Activated T-cell treated with anti-CD3 and anti-CD28 coated beads, Interleukin-2, amount 50 U/mL, for 4 hours (primary cell): Measurements from ENCODE around the gene CHTF18. TPM values are rescaled to one million over a fixed set of nuclear protein-coding genes. Genes with fewer than 3 reads are reported as not detected.

Experiments
- ATAC-seq, 2 donors: fragments of 200-7000 bp; cut with Tn5 transposase; one replicate each; pipeline ENCODE4 v1.10.0; 2021
- DNase-seq: peaks from one replicate; pipeline ENCODE4 v3.0.0-alpha.2; 2020
- H3K27me3 Mint-ChIP-seq: one replicate; pipeline ENCODE4 v1.8.0; 2021; ENCODE audit warnings: low read depth, mixed read lengths
- H3K36me3 Mint-ChIP-seq: one replicate; pipeline ENCODE4 v1.8.0; 2022; ENCODE audit warnings: mixed read lengths; ENCODE audit not compliant: insufficient read depth
- H3K4me1 Mint-ChIP-seq: one replicate; pipeline ENCODE4 v1.8.0; 2021; ENCODE audit warnings: low read depth, mixed read lengths
- H3K4me3 Mint-ChIP-seq: one replicate; pipeline ENCODE4 v1.8.0; 2021; ENCODE audit warnings: mild to moderate bottlenecking, moderate library complexity, mixed read lengths
- H3K9me3 Mint-ChIP-seq: one replicate; pipeline ENCODE4 v1.8.0; 2021; ENCODE audit warnings: mixed read lengths
- total RNA-seq, 3 donors: library from RNA; stranded (reverse); gene quantifications; one replicate each; pipeline ENCODE4 v1.2.1, GENCODE V29; 2021

CHTF18 gene
- total RNA-seq, 3 donors from 2014 or later = 138 to 171 (median 161) TPM

- Mint-ChIP-seq H3K9me3 (peaks cover 6% of the 10 kb centered on the region), H3K36me3 (no peaks in the 10 kb centered on the region), H3K4me3 (no peak overlapping the region), H3K27me3 (no peaks in the 10 kb centered on the region), H3K4me1 (no peaks in the 10 kb centered on the region)
- DNase-seq (no peak), ATAC-seq (no peak)
Observed at GRCh38 chr16:839643-840408, 51.4 kb downstream of the CHTF18 start.

DNA sequence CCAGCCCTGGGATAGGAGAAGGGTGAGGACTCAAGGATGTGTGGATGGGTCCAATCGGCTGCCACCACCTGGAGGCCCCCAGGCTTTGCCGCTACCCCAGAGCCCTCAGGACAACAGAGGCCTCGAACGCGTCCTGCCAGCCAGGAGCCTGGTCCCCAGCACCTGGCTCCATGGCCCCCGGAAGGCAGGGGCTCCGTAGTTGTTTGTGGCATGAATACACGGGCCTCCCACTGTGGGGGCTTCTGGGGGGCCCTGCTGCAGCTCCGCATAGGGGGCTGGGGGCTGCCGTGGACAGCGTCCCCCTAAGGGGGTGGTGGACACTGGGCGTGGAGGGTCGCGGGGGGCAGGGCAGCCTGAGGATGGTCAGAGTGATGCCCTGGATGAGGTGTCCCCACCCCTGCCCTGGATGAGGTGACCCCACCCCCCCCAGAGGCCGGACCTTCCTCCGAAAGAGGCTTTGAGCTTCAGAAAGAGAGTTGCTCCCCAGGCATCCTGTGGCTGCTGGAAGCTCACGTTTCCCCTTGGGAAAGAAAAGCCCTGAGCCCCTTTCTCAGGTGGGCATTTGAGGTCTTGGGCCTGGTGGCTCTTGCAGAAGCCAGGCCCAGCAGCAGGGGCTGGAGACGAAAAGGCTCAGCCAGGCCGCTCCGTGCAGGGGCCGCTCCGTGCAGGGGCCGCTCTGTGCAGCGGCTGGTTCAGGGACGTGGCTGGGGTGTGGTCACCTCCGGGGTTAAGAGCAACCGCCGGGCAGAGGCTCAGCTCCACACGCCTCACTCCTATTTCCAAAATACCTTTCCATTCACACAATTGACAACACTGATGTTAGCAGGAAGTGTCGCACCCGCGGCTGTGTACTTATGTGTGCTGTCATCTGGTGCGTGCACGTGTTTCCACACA lies 52.4 kb downstream of the CHTF18 start:
- Mint-ChIP-seq H3K4me1 (no peaks in the 10 kb centered on the region), H3K4me3 (no peak overlapping the region), H3K27me3 (no peaks in the 10 kb centered on the region), H3K36me3 (no peaks in the 10 kb centered on the region), H3K9me3 (peaks cover 6% of the 10 kb centered on the region)
- ATAC-seq (no peak), DNase-seq (no peak)

DNA sequence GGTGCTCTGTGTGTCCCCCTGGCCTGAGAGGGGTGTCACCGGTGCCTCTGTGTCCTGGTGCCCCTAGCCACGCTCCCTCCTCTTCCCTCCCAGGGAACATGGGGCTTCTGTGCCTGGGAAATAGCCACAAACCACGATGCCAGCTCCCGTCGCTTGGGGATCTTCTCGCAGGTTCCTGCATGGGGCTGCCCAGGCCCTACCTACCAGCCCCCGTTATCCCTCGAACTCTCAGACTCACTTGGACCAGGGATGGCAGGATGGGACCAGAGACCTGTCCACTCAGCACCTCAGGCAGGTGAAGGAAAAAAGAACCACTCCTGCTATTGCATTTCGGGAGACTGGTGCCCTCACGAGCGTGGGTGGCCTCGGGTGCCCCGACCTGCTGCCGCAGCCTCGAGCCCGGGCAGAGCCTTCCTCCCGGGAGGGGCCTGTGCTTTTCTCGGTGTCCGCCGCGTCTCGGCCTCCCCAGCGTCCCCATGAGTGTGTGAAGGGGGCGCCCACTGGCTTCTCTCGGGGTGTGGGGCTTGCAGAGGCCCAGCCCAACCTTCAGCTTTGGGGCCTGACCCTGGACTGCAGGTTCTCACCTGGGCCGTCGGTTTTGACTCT lies 53.1 kb downstream of the CHTF18 start:
- no peaks in the 10 kb centered on the region for H3K4me1 Mint-ChIP-seq
- H3K4me3 Mint-ChIP-seq = no peak overlapping the region
- H3K27me3 Mint-ChIP-seq = no peaks in the 10 kb centered on the region
- ATAC-seq = no peak
- no peaks in the 10 kb centered on the region for H3K36me3 Mint-ChIP-seq
- no peak for DNase-seq
- peaks cover under 1% of the 10 kb centered on the region for H3K9me3 Mint-ChIP-seq

GRCh38 chr16:842061-842476 lies 53.6 kb downstream of the CHTF18 start:
- no peaks in the 10 kb centered on the region for H3K9me3 Mint-ChIP-seq
- H3K36me3 Mint-ChIP-seq = no peaks in the 10 kb centered on the region
- H3K27me3 Mint-ChIP-seq = no peaks in the 10 kb centered on the region
- no peak overlapping the region for H3K4me3 Mint-ChIP-seq
- no peak for DNase-seq
- ATAC-seq = peak in 1 of 2 donors; percentile 34
- H3K4me1 Mint-ChIP-seq = no peaks in the 10 kb centered on the region

DNA sequence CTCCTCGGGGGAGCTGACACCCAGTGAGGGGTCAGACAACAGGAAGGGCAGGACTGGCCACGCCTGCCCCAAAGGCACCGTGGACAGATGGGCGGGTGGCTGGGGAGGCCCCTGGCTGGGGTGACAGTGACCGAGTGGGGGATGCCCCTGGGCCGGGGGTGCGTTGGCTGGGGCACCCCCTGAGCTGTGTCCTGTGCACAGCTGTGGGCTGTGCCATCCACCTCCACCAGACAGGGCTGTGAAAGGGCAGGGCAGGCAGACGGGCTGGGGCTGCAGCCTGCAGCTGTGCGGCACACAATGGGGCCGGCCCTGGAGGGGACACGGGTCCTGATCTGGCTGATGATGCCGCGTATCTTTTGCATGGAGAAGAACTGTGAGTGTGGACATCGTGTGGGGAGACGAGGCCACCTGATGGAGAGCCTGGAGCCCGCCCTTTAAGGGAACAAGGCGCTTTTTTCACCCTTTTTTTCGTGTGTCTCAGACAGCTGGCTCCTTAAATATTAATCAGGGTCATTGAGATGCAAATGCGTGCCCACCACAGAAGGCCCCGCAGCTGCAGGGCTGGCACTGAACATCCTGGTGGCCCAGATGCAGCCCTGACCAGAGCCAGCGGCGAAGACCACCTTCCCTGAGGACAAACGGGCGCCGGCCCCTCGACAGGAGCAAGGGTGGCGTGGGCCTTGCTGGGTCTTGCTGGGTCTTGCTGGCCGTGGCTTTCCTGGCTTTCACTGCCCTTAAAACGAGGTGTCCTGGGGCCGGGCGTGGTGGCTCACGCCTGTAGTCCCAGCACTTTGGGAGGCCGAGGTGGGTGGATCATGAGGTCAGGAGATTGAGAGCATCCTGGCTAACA lies 54.5 kb downstream of the CHTF18 start:
- no peaks in the 10 kb centered on the region for H3K27me3 Mint-ChIP-seq
- no peak for DNase-seq
- H3K36me3 Mint-ChIP-seq = no peaks in the 10 kb centered on the region
- no peaks in the 10 kb centered on the region for H3K9me3 Mint-ChIP-seq
- no peak for ATAC-seq
- H3K4me1 Mint-ChIP-seq = no peaks in the 10 kb centered on the region
- no peak overlapping the region for H3K4me3 Mint-ChIP-seq

- Mint-ChIP-seq H3K4me1 (no peaks in the 10 kb centered on the region), H3K4me3 (no peak overlapping the region), H3K9me3 (no peaks in the 10 kb centered on the region), H3K36me3 (no peaks in the 10 kb centered on the region), H3K27me3 (no peaks in the 10 kb centered on the region)
- DNase-seq (no peak), ATAC-seq (no peak)
Observed at GRCh38 chr16:843771-844170, 55.4 kb downstream of the CHTF18 start.

DNA sequence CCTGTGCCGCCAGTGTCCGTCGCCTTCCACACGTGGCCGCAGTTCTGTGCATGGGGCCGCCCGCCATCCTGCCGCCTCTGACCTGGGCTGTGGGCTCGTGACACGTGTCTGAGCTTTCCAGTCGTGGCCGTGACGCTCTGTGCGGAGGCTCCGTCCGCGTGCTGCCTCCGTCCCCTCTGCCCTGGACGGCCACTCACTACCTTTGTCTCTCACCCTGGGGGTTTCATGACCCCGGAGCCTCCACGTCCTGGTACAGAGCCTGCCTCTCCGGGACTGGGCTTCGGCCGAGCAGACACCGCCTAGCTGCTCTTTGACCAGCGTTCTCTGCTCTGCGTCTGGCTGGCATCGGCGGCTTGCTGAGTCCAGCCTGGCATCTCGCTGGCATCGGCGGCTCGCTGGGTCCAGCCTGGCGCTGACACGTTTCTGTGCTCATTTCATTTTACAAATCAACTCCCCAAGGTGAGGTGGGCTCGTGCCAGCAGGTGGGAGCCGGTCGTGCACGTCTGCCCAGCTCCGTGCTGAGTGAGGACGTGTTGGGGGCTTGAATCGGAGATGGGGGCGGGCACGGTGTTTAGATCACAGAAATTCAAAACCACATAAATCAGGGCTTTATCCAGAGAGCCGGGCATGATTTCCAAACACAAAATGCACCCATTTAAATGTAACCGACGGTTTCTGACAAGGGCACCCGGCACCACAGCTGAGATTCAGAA lies 56.4 kb downstream of the CHTF18 start:
- H3K9me3 Mint-ChIP-seq = no peaks in the 10 kb centered on the region
- no peaks in the 10 kb centered on the region for H3K4me1 Mint-ChIP-seq
- ATAC-seq = no peak

DNA sequence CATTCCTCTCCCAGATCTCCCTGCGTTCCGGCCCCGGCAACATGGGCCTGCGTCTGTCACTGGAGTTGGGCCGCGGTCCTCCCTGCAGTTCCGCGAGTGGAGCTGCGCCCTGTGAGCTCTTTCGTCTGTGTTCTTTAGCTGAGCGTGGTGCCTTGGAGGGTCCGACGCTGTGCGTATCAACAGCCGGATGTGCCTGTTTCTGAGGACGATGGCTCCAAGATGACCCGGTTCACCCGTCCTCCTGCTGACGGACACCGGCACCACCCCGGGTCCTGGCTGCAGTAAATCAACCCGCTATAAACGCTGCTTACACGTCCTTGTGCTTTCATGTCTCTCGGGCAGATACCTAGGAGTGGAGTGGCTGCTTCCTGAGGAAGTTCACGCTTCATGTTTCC lies 56.9 kb downstream of the CHTF18 start:
- no peaks in the 10 kb centered on the region for H3K9me3 Mint-ChIP-seq
- no peaks in the 10 kb centered on the region for H3K4me1 Mint-ChIP-seq
- no peak for DNase-seq
- no peak overlapping the region for H3K4me3 Mint-ChIP-seq
- ATAC-seq = no peak
- no peaks in the 10 kb centered on the region for H3K36me3 Mint-ChIP-seq
- H3K27me3 Mint-ChIP-seq = no peaks in the 10 kb centered on the region

More for the DNA sequence above, 56.4 kb downstream of the CHTF18 start:
- H3K36me3 Mint-ChIP-seq = no peaks in the 10 kb centered on the region
- DNase-seq = no peak
- H3K27me3 Mint-ChIP-seq = no peaks in the 10 kb centered on the region
- no peak overlapping the region for H3K4me3 Mint-ChIP-seq

- Mint-ChIP-seq H3K27me3 (no peaks in the 10 kb centered on the region), H3K9me3 (no peaks in the 10 kb centered on the region), H3K36me3 (no peaks in the 10 kb centered on the region), H3K4me3 (no peak overlapping the region), H3K4me1 (no peaks in the 10 kb centered on the region)
- no peak for DNase-seq
- ATAC-seq = no peak
Observed at GRCh38 chr16:847151-847550, 58.7 kb downstream of the CHTF18 start.

Other genes starting within 250 kb of the CHTF18 start
- gene PRR35, start 228.2 kb upstream of the CHTF18 start, total RNA-seq = under 1 TPM; 0.08 to 0.11 (median 0.10) TPM
- gene NHLRC4, start 221.6 kb upstream of the CHTF18 start, total RNA-seq = under 1 TPM; 0.13 to 0.18 (median 0.16) TPM
- gene PIGQ, start 218.7 kb upstream of the CHTF18 start, total RNA-seq = 10 to 100 TPM; 45.0 to 47.8 (median 46.1) TPM
- 10 to 100 TPM; 13.4 to 15.7 (median 14.6) TPM for gene RAB40C, start 198.6 kb upstream of the CHTF18 start, total RNA-seq
- gene WFIKKN1, start 157.6 kb upstream of the CHTF18 start, total RNA-seq = under 1 TPM; 0.40 to 0.71 (median 0.49) TPM
- gene METTL26, start 152.3 kb upstream of the CHTF18 start, total RNA-seq = 100 to 1,000 TPM; 132 to 174 (median 159) TPM
- gene MCRIP2, start 146.8 kb upstream of the CHTF18 start, total RNA-seq = 100 to 1,000 TPM in 1 of 3 donors, 10 to 100 TPM in 2; 83.1 to 104 (median 88.2) TPM
- 100 to 1,000 TPM in 1 of 3 donors, 10 to 100 TPM in 2; 81.0 to 104 (median 87.8) TPM for gene WDR90, start 139.3 kb upstream of the CHTF18 start, total RNA-seq
- 100 to 1,000 TPM; 212 to 215 (median 212) TPM for gene RHOT2, start 120.5 kb upstream of the CHTF18 start, total RNA-seq
- gene RHBDL1, start 112.9 kb upstream of the CHTF18 start, total RNA-seq = under 1 TPM; 0.52 to 0.71 (median 0.53) TPM
- gene STUB1, start 108.2 kb upstream of the CHTF18 start, total RNA-seq = 100 to 1,000 TPM; 117 to 136 (median 127) TPM
- gene JMJD8, start 104.3 kb upstream of the CHTF18 start, total RNA-seq = 10 to 100 TPM; 77.0 to 90.4 (median 88.7) TPM
- gene WDR24, start 98.2 kb upstream of the CHTF18 start, total RNA-seq = 10 to 100 TPM; 28.2 to 32.4 (median 29.1) TPM
- 1 to 10 TPM; 2.0 to 6.0 (median 4.8) TPM for gene FBXL16, start 82.8 kb upstream of the CHTF18 start, total RNA-seq
- 10 to 100 TPM; 23.8 to 34.7 (median 28.2) TPM for gene METRN, start 73.5 kb upstream of the CHTF18 start, total RNA-seq
- 10 to 100 TPM; 66.0 to 75.0 (median 67.8) TPM for gene ANTKMT, start 67.5 kb upstream of the CHTF18 start, total RNA-seq
- 1 to 10 TPM; 5.4 to 9.1 (median 7.0) TPM for gene CCDC78, start 62.2 kb upstream of the CHTF18 start, total RNA-seq
- 10 to 100 TPM in 2 of 3 donors, 1 to 10 TPM in 1; 8.8 to 13.0 (median 12.4) TPM for gene HAGHL, start 61.5 kb upstream of the CHTF18 start, total RNA-seq
- 10 to 100 TPM; 30.1 to 39.5 (median 34.8) TPM for gene CIAO3, start 47.6 kb upstream of the CHTF18 start, total RNA-seq
- gene MSLN, start 27.9 kb upstream of the CHTF18 start, total RNA-seq = under 1 TPM in 1 of 3 donors, not detected in 2; 0.08 TPM
- gene RPUSD1, start 239 bp upstream of the CHTF18 start, total RNA-seq = 10 to 100 TPM; 72.3 to 99.0 (median 75.1) TPM
- gene GNG13, start 12.1 kb downstream of the CHTF18 start, total RNA-seq = not detected
- gene LMF1, start 182.4 kb downstream of the CHTF18 start, total RNA-seq = 1 to 10 TPM; 7.7 to 9.9 (median 9.3) TPM
- 1 to 10 TPM; 2.6 to 4.0 (median 3.5) TPM for gene SOX8, start 193.2 kb downstream of the CHTF18 start, total RNA-seq